OCI-LY1 (cell line): ENCODE data around the gene CDK10.

Experiments
- H2AFZ ChIP-seq: fragments of 200-600 bp; sonication (generic), shearing (Covaris generic); 2 replicates; pipeline ENCODE4 v1.6.0; 2014; ENCODE audit warnings: antibody characterized with exemption, mild to moderate bottlenecking, low read length
- H3F3A ChIP-seq: fragments of 200-600 bp; sonication (generic), shearing (Covaris generic); 2 replicates; pipeline ENCODE4 v1.6.0; 2014; ENCODE audit warnings: mild to moderate bottlenecking, antibody characterized with exemption, low read length, moderate library complexity; ENCODE audit not compliant: insufficient read depth
- H3K27ac ChIP-seq: fragments of 200-600 bp; sonication (generic); 2 replicates; pipeline ENCODE4 v1.5.1; 2014; ENCODE audit warnings: low read length, mixed run types, mild to moderate bottlenecking, low read depth; ENCODE audit not compliant: poor library complexity, severe bottlenecking
- H3K27me3 ChIP-seq: fragments of 200-600 bp; sonication (generic); 2 replicates; pipeline ENCODE4 v1.6.0; 2014; ENCODE audit warnings: antibody characterized with exemption, mild to moderate bottlenecking, low read length, moderate library complexity; ENCODE audit not compliant: insufficient read depth
- H3K36me3 ChIP-seq: fragments of 200-600 bp; sonication (generic); 2 replicates; pipeline ENCODE4 v1.6.1; 2014; ENCODE audit warnings: mild to moderate bottlenecking, antibody characterized with exemption, low read length, moderate library complexity, mixed read lengths; ENCODE audit not compliant: insufficient read depth
- H3K4me1 ChIP-seq: fragments of 200-600 bp; sonication (generic); 2 replicates; pipeline ENCODE4 v1.5.1; 2014; ENCODE audit warnings: mild to moderate bottlenecking, low read length, moderate library complexity; ENCODE audit not compliant: insufficient read depth, severe bottlenecking
- H3K4me2 ChIP-seq: fragments of 200-600 bp; sonication (generic), shearing (Covaris generic); 2 replicates; pipeline ENCODE4 v1.6.1; 2014; ENCODE audit warnings: low read length
- H3K4me3 ChIP-seq: fragments of 200-600 bp; sonication (generic); 2 replicates; pipeline ENCODE4 v1.5.1; 2014; ENCODE audit warnings: low read length, low read depth, mild to moderate bottlenecking, mixed read lengths; ENCODE audit not compliant: poor library complexity, severe bottlenecking
- H3K79me2 ChIP-seq: fragments of 200-600 bp; shearing (Covaris generic); 2 replicates; pipeline ENCODE4 v1.6.1; 2016; ENCODE audit warnings: mixed run types, low read length, mixed read lengths; ENCODE audit not compliant: insufficient read depth
- H3K9ac ChIP-seq: fragments of 200-600 bp; sonication (generic), shearing (Covaris generic); 2 replicates; pipeline ENCODE4 v1.6.1; 2014; ENCODE audit warnings: mild to moderate bottlenecking, low read length, mixed read lengths
- H3K9me2 ChIP-seq: fragments of 200-600 bp; sonication (generic), shearing (Covaris generic); 2 replicates; pipeline ENCODE4 v1.6.1; 2014; ENCODE audit warnings: low read depth, mild to moderate bottlenecking, low read length, mixed read lengths
- H3K9me3 ChIP-seq: fragments of 200-600 bp; shearing (Covaris generic); 2 replicates; pipeline ENCODE4 v1.6.1; 2014; ENCODE audit warnings: low read length, mixed read lengths
- H4K20me1 ChIP-seq: fragments of 200-600 bp; sonication (generic), shearing (Covaris generic); 2 replicates; pipeline ENCODE4 v1.6.0; 2016; ENCODE audit warnings: mild to moderate bottlenecking, low read length; ENCODE audit not compliant: insufficient read depth
- EZH2 ChIP-seq: fragments of 200-600 bp; sonication (generic), shearing (Covaris generic); IDR thresholded peaks from 2 replicates; pipeline ENCODE4 v1.8.0; 2017; ENCODE audit warnings: borderline replicate concordance, mixed run types, mild to moderate bottlenecking, antibody characterized with exemption, low read length, moderate library complexity, mixed read lengths
- TF ChIP-seq, protein P1 (sequence below): fragments of 200-600 bp; sonication (generic), shearing (Covaris generic); IDR thresholded peaks from 2 replicates; pipeline ENCODE4 v1.5.1; 2017; ENCODE audit warnings: mild to moderate bottlenecking, antibody characterized with exemption, low read length, moderate library complexity, mixed read lengths

The CDK10 gene

DNA sequence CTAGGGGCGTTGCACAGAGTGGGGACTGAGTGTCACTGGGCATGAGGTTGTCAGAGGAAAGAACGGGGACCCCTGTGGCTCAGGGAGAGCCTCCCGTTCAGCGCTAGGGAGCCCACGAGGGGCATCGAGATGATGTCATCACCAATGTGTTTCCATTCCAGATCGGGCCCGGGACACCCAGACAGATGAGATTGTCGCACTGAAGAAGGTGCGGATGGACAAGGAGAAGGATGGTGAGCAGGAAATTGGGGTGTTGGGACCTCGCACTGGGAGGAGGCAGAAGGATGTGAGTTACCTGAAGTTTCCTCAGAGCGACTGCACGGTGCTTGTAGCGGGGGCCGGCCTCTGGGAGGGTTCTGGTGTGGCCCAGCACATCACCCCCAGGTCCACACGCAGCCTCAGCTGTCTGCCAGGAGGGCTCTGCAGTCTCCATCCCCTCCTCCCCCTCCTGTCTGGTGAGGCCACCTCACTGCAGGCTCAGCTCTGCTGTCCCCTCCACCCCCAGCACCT, 4.0 kb downstream of the CDK10 start:
- peaks cover 66% of the 10 kb centered on the region for H3K36me3 ChIP-seq

DNA sequence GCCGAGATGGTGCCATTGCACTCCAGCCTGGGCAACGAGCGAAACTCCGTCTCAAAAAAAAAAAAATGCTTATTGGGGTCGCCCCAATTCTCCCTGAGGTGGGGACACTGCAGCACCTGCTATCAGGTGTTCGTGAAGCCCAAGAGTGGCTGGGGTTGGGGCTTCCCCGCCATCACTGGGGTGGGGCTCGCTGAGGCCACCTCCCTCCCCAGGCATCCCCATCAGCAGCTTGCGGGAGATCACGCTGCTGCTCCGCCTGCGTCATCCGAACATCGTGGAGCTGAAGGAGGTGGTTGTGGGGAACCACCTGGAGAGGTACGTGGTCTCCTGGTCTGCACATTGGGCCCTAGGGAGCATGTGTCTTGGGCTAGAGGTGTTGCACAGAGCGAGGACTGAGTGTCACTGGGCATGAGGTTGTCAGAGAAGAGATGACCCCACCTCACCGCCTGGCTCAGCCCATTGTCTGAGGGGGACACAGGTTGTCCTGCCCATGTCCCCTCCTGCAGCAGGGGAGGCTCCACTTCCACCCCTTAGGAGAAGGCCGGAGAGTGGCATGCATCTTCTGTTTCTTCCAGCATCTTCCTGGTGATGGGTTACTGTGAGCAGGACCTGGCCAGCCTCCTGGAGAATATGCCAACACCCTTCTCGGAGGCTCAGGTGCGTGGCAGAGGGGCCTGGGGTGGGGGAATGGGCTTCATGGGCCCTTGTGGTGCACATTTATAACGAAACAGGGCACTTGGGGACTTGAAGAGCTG, 4.9 kb downstream of the CDK10 start:
- Histone ChIP-seq H4K20me1 (no peaks in the 10 kb centered on the region), H3K9me2 (no peaks in the 10 kb centered on the region), H3K4me3 (no peak overlapping the region), H3K79me2 (no peaks in the 10 kb centered on the region; the same call in 1 of the 2 replicates), H3K27me3 (no peaks in the 10 kb centered on the region), H3K36me3 (peaks cover 71% of the 10 kb centered on the region), H3F3A (no peaks in the 10 kb centered on the region), H3K4me1 (peaks cover 11% of the 10 kb centered on the region), H3K27ac (no peak overlapping the region), H3K4me2 (no peak overlapping the region), H2AFZ (no peak overlapping the region), H3K9ac (no peak overlapping the region), H3K9me3 (no peaks in the 10 kb centered on the region)
- TF ChIP-seq EZH2: no peak
- TF ChIP-seq, protein P1, sequence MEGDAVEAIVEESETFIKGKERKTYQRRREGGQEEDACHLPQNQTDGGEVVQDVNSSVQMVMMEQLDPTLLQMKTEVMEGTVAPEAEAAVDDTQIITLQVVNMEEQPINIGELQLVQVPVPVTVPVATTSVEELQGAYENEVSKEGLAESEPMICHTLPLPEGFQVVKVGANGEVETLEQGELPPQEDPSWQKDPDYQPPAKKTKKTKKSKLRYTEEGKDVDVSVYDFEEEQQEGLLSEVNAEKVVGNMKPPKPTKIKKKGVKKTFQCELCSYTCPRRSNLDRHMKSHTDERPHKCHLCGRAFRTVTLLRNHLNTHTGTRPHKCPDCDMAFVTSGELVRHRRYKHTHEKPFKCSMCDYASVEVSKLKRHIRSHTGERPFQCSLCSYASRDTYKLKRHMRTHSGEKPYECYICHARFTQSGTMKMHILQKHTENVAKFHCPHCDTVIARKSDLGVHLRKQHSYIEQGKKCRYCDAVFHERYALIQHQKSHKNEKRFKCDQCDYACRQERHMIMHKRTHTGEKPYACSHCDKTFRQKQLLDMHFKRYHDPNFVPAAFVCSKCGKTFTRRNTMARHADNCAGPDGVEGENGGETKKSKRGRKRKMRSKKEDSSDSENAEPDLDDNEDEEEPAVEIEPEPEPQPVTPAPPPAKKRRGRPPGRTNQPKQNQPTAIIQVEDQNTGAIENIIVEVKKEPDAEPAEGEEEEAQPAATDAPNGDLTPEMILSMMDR: no peak

More for the DNA sequence above, 4.0 kb downstream of the CDK10 start:
- no peaks in the 10 kb centered on the region for H3K9me2 ChIP-seq
- no peak overlapping the region for H3K4me2 ChIP-seq
- peaks cover 11% of the 10 kb centered on the region for H3K4me1 ChIP-seq
- TF ChIP-seq, protein P1: no peak
- no peak for TF ChIP-seq EZH2
- no peak overlapping the region for H3K27ac ChIP-seq
- no peak overlapping the region for H3K4me3 ChIP-seq
- H2AFZ ChIP-seq: no peak overlapping the region
- no peak overlapping the region for H3K9ac ChIP-seq
- H3F3A ChIP-seq: no peaks in the 10 kb centered on the region
- H3K27me3 ChIP-seq: no peaks in the 10 kb centered on the region
- no peaks in the 10 kb centered on the region for H4K20me1 ChIP-seq
- no peaks in the 10 kb centered on the region; the same call in 1 of the 2 replicates for H3K79me2 ChIP-seq
- H3K9me3 ChIP-seq: no peaks in the 10 kb centered on the region

DNA sequence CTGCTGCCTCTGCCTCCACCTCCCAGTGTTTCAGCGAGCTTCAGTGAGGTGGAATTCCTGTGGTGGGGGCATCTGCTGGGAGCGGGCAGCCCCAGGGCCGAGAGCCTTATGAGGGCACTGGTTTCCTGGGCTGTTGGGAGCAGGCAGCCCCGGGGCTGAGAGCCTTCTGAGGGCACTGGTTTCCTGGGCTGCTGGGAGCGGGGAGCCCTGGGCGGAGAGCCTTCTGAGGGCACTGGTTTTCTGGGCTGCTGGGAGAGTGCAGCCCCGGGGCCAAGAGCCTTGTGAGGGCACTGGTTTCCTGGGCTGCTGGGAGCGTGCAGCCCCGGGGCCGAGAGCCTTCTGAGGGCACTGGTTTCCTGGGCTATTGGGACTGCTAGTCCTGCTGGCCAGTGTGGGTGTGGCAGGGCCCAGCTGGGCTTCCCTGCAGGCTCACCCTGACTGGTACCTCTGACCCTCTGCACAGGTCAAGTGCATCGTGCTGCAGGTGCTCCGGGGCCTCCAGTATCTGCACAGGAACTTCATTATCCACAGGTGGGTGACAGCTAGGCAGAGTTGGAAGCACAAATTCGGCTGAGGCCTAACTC, 5.6 kb downstream of the CDK10 start:
- no peak for TF ChIP-seq EZH2
- TF ChIP-seq, protein P1: no peak
- no peak overlapping the region for H3K4me2 ChIP-seq
- peaks cover 11% of the 10 kb centered on the region for H3K4me1 ChIP-seq
- no peak overlapping the region for H2AFZ ChIP-seq
- H3K4me3 ChIP-seq: no peak overlapping the region
- no peaks in the 10 kb centered on the region for H4K20me1 ChIP-seq
- H3K27ac ChIP-seq: no peak overlapping the region
- H3K9ac ChIP-seq: no peak overlapping the region
- no peaks in the 10 kb centered on the region for H3K9me2 ChIP-seq
- H3K9me3 ChIP-seq: no peaks in the 10 kb centered on the region
- peaks cover 71% of the 10 kb centered on the region for H3K36me3 ChIP-seq
- H3F3A ChIP-seq: no peaks in the 10 kb centered on the region
- H3K79me2 ChIP-seq: no peaks in the 10 kb centered on the region; the same call in 1 of the 2 replicates
- no peaks in the 10 kb centered on the region for H3K27me3 ChIP-seq
